Measurements from ENCODE around the gene JCAD. TPM values are rescaled to one million over a fixed set of nuclear protein-coding genes. Genes with fewer than 3 reads are reported as not detected.

Gene JCAD
- total and polyA plus RNA-seq, 2 experiments from 2014 or later: 0.78 to 2.1 TPM

DNA sequence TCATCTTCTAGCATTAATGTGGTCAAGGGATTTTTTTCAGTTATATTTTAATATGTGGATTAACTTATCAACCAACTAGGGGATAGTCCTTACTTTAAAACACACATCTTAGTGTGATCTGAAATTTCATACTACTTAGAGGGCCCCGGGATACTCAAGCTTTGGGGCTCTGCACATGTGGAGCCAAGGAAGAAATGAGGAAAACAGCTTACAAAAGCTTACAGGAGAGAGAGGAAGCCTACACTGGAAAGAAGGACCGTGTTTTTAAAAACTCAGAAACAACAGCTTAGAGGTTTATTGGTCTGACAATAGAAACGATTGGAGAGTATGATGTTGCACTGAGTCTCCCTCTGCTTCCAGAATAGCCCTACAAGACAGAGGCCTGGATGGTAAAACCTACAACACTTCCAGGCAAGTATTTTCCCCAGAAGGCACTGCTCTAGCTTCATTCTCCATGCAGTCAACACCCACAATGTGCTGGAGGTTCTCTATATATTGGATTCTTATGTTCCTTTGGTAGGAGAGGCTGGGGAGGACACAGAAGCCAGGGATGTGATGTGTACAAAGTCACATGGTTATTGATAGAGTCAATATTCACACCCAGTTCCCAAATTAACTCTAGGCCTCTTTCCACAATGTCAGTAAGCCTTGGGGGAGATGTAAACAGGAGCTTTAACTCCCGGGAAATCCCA, 47.3 kb downstream of the JCAD start (continued):
- TF ChIP-seq ZNF462 (CRISPR knock-in tag; IDR thresholded peaks at IDR 0.05) (no peak), EZH2phosphoT487 (IDR thresholded peaks at IDR 0.05; ENCODE audit: unreplicated experiment) (no peak), NANOG (IDR thresholded peaks at IDR 0.05; ENCODE audit: borderline replicate concordance) (no peak), POLR2AphosphoS5 (IDR thresholded peaks at IDR 0.05; ENCODE audit: low read depth) (no peak), EZH2 (IDR thresholded peaks at IDR 0.05; ENCODE audit: low read depth, unreplicated experiment) (no peak), ZNF331 (CRISPR knock-in tag; IDR thresholded peaks at IDR 0.05; ENCODE audit: low read depth) (no peak), CREB1 (CRISPR knock-in tag; IDR thresholded peaks at IDR 0.05; ENCODE audit: low read depth) (no peak)
- TF ChIP-seq, protein P1, sequence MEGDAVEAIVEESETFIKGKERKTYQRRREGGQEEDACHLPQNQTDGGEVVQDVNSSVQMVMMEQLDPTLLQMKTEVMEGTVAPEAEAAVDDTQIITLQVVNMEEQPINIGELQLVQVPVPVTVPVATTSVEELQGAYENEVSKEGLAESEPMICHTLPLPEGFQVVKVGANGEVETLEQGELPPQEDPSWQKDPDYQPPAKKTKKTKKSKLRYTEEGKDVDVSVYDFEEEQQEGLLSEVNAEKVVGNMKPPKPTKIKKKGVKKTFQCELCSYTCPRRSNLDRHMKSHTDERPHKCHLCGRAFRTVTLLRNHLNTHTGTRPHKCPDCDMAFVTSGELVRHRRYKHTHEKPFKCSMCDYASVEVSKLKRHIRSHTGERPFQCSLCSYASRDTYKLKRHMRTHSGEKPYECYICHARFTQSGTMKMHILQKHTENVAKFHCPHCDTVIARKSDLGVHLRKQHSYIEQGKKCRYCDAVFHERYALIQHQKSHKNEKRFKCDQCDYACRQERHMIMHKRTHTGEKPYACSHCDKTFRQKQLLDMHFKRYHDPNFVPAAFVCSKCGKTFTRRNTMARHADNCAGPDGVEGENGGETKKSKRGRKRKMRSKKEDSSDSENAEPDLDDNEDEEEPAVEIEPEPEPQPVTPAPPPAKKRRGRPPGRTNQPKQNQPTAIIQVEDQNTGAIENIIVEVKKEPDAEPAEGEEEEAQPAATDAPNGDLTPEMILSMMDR (conservative IDR thresholded peaks at IDR 0.05; ENCODE audit: low read depth in 2 of 2): no peak

Measured in GM23338 (cell line).